SU-DHL-6 (cell line): ENCODE data around the gene OVOL3.

ENCODE experiments used
- CTCF ChIP-seq: fragments of 200-600 bp; sonication (generic); IDR thresholded peaks from one replicate; pipeline ENCODE4 v1.5.1; 2017; ENCODE audit warnings: antibody characterized with exemption, mild to moderate bottlenecking, low read length, moderate library complexity; ENCODE audit not compliant: insufficient read depth, poor library complexity, severe bottlenecking
- EZH2phosphoT487 ChIP-seq: fragments of 200-600 bp; sonication (generic), shearing (Covaris generic); conservative IDR thresholded peaks from 2 replicates; pipeline ENCODE4 v1.6.1; 2018; ENCODE audit warnings: mild to moderate bottlenecking, antibody characterized with exemption, low read length, moderate library complexity, mixed read lengths

GRCh38 chr19:36121486-36122124, 10.7 kb downstream of the OVOL3 start:
- TF ChIP-seq CTCF = no peak
- TF ChIP-seq EZH2phosphoT487 = no peak
